Keratinocyte (primary cell): Measurements from ENCODE around the gene STK36. TPM values are rescaled to one million over a fixed set of nuclear protein-coding genes. Genes with fewer than 3 reads are reported as not detected.
A peak's percentile ranks its signal among the peaks of the same experiment; 100 is the strongest.

Experiments used
- DNase-seq: peaks from one replicate; pipeline ENCODE4 v3.0.0-alpha.2; 2011; ENCODE audit warnings: low read depth, missing footprints, low spot score
- FAIRE-seq: peaks from 2 replicates; lab custom pipeline; 2011; peaks lifted over from hg19 to GRCh38; lab: Jason Lieb, UNC
- H2AFZ ChIP-seq: 2 replicates; pipeline ENCODE4 v1.6.0; 2012; ENCODE audit warnings: low read length, control low read depth, inconsistent platforms; ENCODE audit not compliant: control insufficient read depth
- H3K27ac ChIP-seq: 2 replicates; pipeline ENCODE4 v1.5.1; 2011; ENCODE audit warnings: low read length; ENCODE audit not compliant: control insufficient read depth, insufficient read depth
- H3K27me3 ChIP-seq: 3 replicates; pipeline ENCODE4 v1.6.0; 2011; ENCODE audit warnings: low read length; ENCODE audit not compliant: control insufficient read depth, insufficient read depth; ENCODE audit errors: extremely low read depth
- H3K36me3 ChIP-seq, 2 experiments: 2 replicates in 1 of 2; 3 replicates in 1 of 2; pipeline ENCODE4 v1.5.1; 2011; ENCODE audit warnings: low read length in 2 of 2, mild to moderate bottlenecking in 1 of 2; ENCODE audit not compliant: control insufficient read depth in 2 of 2, insufficient read depth in 2 of 2; ENCODE audit errors: extremely low read depth in 1 of 2
- H3K4me1 ChIP-seq: 3 replicates; pipeline ENCODE4 v1.5.1; 2011; ENCODE audit warnings: low read length; ENCODE audit not compliant: control insufficient read depth, insufficient read depth; ENCODE audit errors: extremely low read depth
- H3K4me2 ChIP-seq: 3 replicates; pipeline ENCODE4 v1.6.0; 2011; ENCODE audit warnings: low read depth, low read length; ENCODE audit not compliant: control insufficient read depth, insufficient read depth; ENCODE audit errors: extremely low read depth
- H3K4me3 ChIP-seq, 3 experiments: fragments of 200-600 bp in 1 of 3; sonication (generic) in 1 of 3; 2 replicates in 2 of 3; 3 replicates in 1 of 3; pipeline ENCODE4 v1.5.1; 2011 to 2016; ENCODE audit warnings: low read length in 3 of 3, mild to moderate bottlenecking in 3 of 3, control low read depth in 2 of 3, inconsistent platforms in 1 of 3, low read depth in 1 of 3, mixed read lengths in 1 of 3, mixed run types in 1 of 3, moderate library complexity in 1 of 3; ENCODE audit not compliant: control insufficient read depth in 2 of 3, insufficient read depth in 2 of 3; ENCODE audit errors: extremely low read depth in 1 of 3
- H3K79me2 ChIP-seq: 2 replicates; pipeline ENCODE4 v1.6.0; 2012; ENCODE audit warnings: low read length; ENCODE audit not compliant: control insufficient read depth, insufficient read depth
- H3K9ac ChIP-seq: 3 replicates; pipeline ENCODE4 v1.6.0; 2011; ENCODE audit warnings: low read length; ENCODE audit not compliant: control insufficient read depth, insufficient read depth; ENCODE audit errors: extremely low read depth
- H3K9me1 ChIP-seq: 3 replicates; pipeline ENCODE4 v1.6.0; 2011; ENCODE audit warnings: low read length; ENCODE audit not compliant: control insufficient read depth, insufficient read depth; ENCODE audit errors: extremely low read depth
- H3K9me3 ChIP-seq: 2 replicates; pipeline ENCODE4 v1.5.1; 2012; ENCODE audit warnings: low read depth, low read length; ENCODE audit not compliant: control insufficient read depth
- H4K20me1 ChIP-seq: 3 replicates; pipeline ENCODE4 v1.6.0; 2011; ENCODE audit warnings: low read length; ENCODE audit not compliant: control insufficient read depth, insufficient read depth; ENCODE audit errors: extremely low read depth
- EZH2 ChIP-seq: IDR thresholded peaks from one replicate; pipeline ENCODE4 v1.6.1; 2012; ENCODE audit warnings: inconsistent platforms, mild to moderate bottlenecking, low read length, moderate library complexity
- dilution Hi-C: fragments of 300-500 bp; cut with MboI; formaldehyde crosslinking; loops from one replicate; pipeline ENCODE4 v1.7.0; 2020; ENCODE audit warnings: low sequenced_read_pairs; ENCODE audit not compliant: extremely low pct_ligation_motif_present
- polyA plus RNA-seq, 5 experiments: library from polyadenylated mRNA; depleted of rRNA in 3 of 5; stranded (reverse) in 3 of 5; stranded (forward) in 1 of 5; unstranded in 1 of 5; fragments of >200 nt; gene quantifications; 1 replicate in 1 of 5; 2 replicates in 3 of 5; 3 replicates in 1 of 5; pipeline versions ENCODE4 v1.2.1 to v1.2.3, GENCODE V29; 2011 to 2012; ENCODE audit warnings: missing spikeins in 2 of 5, low read depth in 1 of 5, low replicate concordance in 1 of 5
- TF ChIP-seq, protein P1 (sequence below), 3 experiments: IDR thresholded peaks in 1 of 3; conservative IDR thresholded peaks in 1 of 3; optimal IDR thresholded peaks in 1 of 3; 2 replicates in 2 of 3; 3 replicates in 1 of 3; pipeline versions ENCODE3 to v1.5.1; 2011; ENCODE audit warnings: low read length in 3 of 3, mild to moderate bottlenecking in 3 of 3, moderate library complexity in 2 of 3, control low read depth in 1 of 3, inconsistent platforms in 1 of 3; ENCODE audit not compliant: insufficient read depth in 2 of 3; ENCODE audit errors: extremely low read depth in 1 of 3

The STK36 gene
- polyA plus RNA-seq, 1 donor (not counting 4 experiments of a cell fraction or from before 2014, with no cell fraction given), result 19.0 TPM

DNA sequence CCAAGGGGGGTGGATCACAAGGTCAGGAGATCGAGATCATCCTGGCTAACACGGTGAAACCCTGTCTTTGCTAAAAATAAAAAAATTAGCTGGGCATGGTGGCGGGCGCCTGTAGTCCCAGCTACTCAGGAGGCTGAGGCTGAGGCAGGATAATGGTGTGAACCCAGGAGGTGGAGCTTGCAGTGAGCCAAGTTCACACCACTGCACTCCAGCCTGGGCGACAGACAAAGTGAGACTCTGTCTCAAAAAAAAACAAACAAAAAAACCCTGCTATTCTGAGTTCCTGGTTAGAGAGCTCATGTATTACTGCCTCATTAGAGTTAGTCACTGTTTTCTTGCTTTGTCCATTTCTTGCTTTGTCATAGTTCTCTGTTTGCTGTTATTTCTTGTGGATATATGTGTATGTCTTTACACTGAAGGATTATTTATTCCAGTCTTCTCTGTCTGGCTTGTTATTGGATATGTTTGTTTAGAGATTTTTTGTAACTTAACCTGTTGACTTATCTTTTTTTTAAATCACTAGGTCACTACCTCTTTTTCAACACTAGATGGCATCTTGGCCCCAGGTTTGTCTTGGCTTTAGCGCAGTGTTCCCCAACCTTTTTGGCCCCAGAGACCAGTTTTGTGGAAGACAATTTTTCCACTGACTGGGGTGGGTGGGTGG, 55.7 kb downstream of the STK36 start:
- Histone ChIP-seq H2AFZ (no peak overlapping the region), H3K36me3 (peaks cover 3 to 4% of the 10 kb centered on the region in 2 experiments), H3K9me1 (no peaks in the 10 kb centered on the region), H3K9ac (no peak overlapping the region), H3K9me3 (no peaks in the 10 kb centered on the region), H3K79me2 (peaks cover 61% of the 10 kb centered on the region), H3K4me1 (peaks cover 22% of the 10 kb centered on the region), H3K27ac (no peak overlapping the region), H3K4me2 (no peak overlapping the region), H3K27me3 (no peaks in the 10 kb centered on the region), H4K20me1 (no peaks in the 10 kb centered on the region), H3K4me3 (no peak overlapping the region)
- dilution Hi-C loops, result no loop called here
- TF ChIP-seq EZH2, result no peak
- TF ChIP-seq, protein P1, sequence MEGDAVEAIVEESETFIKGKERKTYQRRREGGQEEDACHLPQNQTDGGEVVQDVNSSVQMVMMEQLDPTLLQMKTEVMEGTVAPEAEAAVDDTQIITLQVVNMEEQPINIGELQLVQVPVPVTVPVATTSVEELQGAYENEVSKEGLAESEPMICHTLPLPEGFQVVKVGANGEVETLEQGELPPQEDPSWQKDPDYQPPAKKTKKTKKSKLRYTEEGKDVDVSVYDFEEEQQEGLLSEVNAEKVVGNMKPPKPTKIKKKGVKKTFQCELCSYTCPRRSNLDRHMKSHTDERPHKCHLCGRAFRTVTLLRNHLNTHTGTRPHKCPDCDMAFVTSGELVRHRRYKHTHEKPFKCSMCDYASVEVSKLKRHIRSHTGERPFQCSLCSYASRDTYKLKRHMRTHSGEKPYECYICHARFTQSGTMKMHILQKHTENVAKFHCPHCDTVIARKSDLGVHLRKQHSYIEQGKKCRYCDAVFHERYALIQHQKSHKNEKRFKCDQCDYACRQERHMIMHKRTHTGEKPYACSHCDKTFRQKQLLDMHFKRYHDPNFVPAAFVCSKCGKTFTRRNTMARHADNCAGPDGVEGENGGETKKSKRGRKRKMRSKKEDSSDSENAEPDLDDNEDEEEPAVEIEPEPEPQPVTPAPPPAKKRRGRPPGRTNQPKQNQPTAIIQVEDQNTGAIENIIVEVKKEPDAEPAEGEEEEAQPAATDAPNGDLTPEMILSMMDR (optimal IDR thresholded peaks at IDR 0.05 in 1 of 3, IDR thresholded peaks at IDR 0.05 in 1 of 3, conservative IDR thresholded peaks at IDR 0.05 in 1 of 3; ENCODE audit: extremely low read depth in 1 of 3, insufficient read depth in 2 of 3, low read length in 3 of 3), result peak; percentile 48 to 51 (median 49)
- DNase-seq (no peak), FAIRE-seq (peak; percentile 9)

DNA sequence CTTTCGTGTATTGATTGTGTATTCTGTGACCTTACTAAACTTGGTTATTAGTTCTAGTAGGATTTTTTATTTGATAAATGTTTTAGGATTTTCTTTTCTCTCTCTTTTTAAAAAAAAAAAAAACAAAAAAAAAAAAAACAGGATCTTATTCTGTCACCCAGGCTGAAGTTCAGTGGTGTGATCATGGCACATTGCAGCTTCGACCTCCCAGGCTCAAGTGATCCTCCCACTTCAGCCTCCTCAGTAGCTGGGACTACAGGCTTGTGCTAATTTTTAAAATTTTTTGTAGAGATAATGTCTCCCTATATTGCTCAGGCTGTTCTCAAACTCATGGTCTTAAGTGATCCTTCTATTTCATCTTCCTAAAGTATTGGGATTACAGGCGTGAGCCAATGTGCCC, 57.8 kb downstream of the STK36 start:
- Histone ChIP-seq H3K36me3 (peaks cover 4 to 9% of the 10 kb centered on the region in 2 experiments), H3K9ac (no peak overlapping the region), H3K9me1 (no peaks in the 10 kb centered on the region), H3K27me3 (no peaks in the 10 kb centered on the region), H3K4me1 (peaks cover 43% of the 10 kb centered on the region), H3K79me2 (peaks cover 60% of the 10 kb centered on the region), H2AFZ (no peak overlapping the region), H3K4me3 (no peak overlapping the region), H3K27ac (no peak overlapping the region), H4K20me1 (no peaks in the 10 kb centered on the region), H3K9me3 (no peaks in the 10 kb centered on the region), H3K4me2 (no peak overlapping the region)
- FAIRE-seq (no peak), DNase-seq (no peak)
- no peak for TF ChIP-seq EZH2
- dilution Hi-C loops, result no loop called here
